ENCODE data around the gene SYNGR2. TPM values are rescaled to one million over a fixed set of nuclear protein-coding genes. Genes with fewer than 3 reads are reported as not detected.

SYNGR2 gene
- total and polyA plus RNA-seq, 12 donors, result 92.8 to 200 (median 116) TPM

GRCh38 chr17:78133971-78134898 is 34.1 kb upstream of the SYNGR2 start:
- intact Hi-C loops (cut with DNase I), result loop anchor here in 1 of 10 donors (2.0 kb wide), 1 partner anchor 21 kb away; no protein-coding TSS in a partner anchor
- Histone ChIP-seq H3K36me3 (peaks cover 0 to 35% (median 0%) of the 10 kb centered on the region in 9 donors), H3K4me1 (peaks cover 0 to 77% (median 29%) of the 10 kb centered on the region in 9 donors), H3K4me3 (peak overlapping the region in 1 of 10 donors; percentile 97), H3K27ac (peak overlapping the region in 1 of 10 donors; percentile 62), H3K27me3 (peaks cover 0 to 3% (median 0%) of the 10 kb centered on the region in 7 donors), H3K9me3 (no peaks in the 10 kb centered on the region)
- WGBS, 2 donors, result 53 to 58% methylated on average over 39 of the region's 39 CpGs
- no peak for DNase-seq
- peak; percentile 25 to 71 (median 56) for TF ChIP-seq CTCF (IDR thresholded peaks at IDR 0.05)
- ATAC-seq, result peak in 6 of 8 donors; percentile 11 to 38 (median 31)

GRCh38 chr17:78134899-78135385 is 33.4 kb upstream of the SYNGR2 start:
- Histone ChIP-seq H3K27me3 (peaks cover 0 to 3% (median 0%) of the 10 kb centered on the region in 7 donors), H3K9me3 (no peaks in the 10 kb centered on the region), H3K4me3 (no peak overlapping the region), H3K4me1 (peaks cover 0 to 73% (median 22%) of the 10 kb centered on the region in 9 donors), H3K36me3 (peaks cover 0 to 35% (median 0%) of the 10 kb centered on the region in 9 donors), H3K27ac (peak overlapping the region in 1 of 10 donors; percentile 20)
- ATAC-seq, result no peak
- TF ChIP-seq CTCF (IDR thresholded peaks at IDR 0.05), result no peak
- WGBS, 2 donors, result 83 to 88% methylated on average over 9 of the region's 9 CpGs
- intact Hi-C loops (cut with DNase I), result loop anchor here in 1 of 10 donors (2.0 kb wide), 1 partner anchor 22 kb away; no protein-coding TSS in a partner anchor
- no peak for DNase-seq

GRCh38 chr17:78135858-78136500 is 32.4 kb upstream of the SYNGR2 start:
- peaks cover 0 to 35% (median 0%) of the 10 kb centered on the region in 9 donors for H3K36me3 ChIP-seq
- DNase-seq (no peak), ATAC-seq (no peak)
- H3K27me3 ChIP-seq, result peaks cover 0 to 3% (median 0%) of the 10 kb centered on the region in 7 donors
- no peak overlapping the region for H3K4me3 ChIP-seq
- WGBS, 2 donors, result 91 to 95% methylated on average over 9 of the region's 9 CpGs
- TF ChIP-seq CTCF (IDR thresholded peaks at IDR 0.05), result no peak
- intact Hi-C loops (cut with DNase I), result loop anchor here in 1 of 10 donors (2.0 kb wide), 1 partner anchor 23 kb away; no protein-coding TSS in a partner anchor
- peaks cover 0 to 73% (median 20%) of the 10 kb centered on the region in 9 donors for H3K4me1 ChIP-seq
- H3K27ac ChIP-seq, result no peak overlapping the region
- H3K9me3 ChIP-seq, result no peaks in the 10 kb centered on the region
